Measurements from ENCODE around the gene NME1.

NME1 gene

GRCh38 chr17:51191895-51192294 is 38.5 kb downstream of the NME1 start:
- DNase-seq (ENCODE audit: low read depth), result no peak

- DNase-seq (ENCODE audit: low read depth), result no peak
Measured at GRCh38 chr17:51197754-51198153, 44.4 kb downstream of the NME1 start.

- DNase-seq (ENCODE audit: low read depth), result no peak
Measured at GRCh38 chr17:51200295-51200694, 46.9 kb downstream of the NME1 start.

GRCh38 chr17:51200846-51201245 is 47.5 kb downstream of the NME1 start:
- DNase-seq (ENCODE audit: low read depth), result no peak

- no peak for DNase-seq (ENCODE audit: low read depth)
Measured at GRCh38 chr17:51203838-51204237, 50.5 kb downstream of the NME1 start.
